HG03064 (cell line): ENCODE data around the gene NPHP3.

ENCODE experiments used
- ATAC-seq: cut with Tn5 transposase; IDR thresholded peaks from one replicate; pipeline ENCODE4 v1.9.1; 2021; ENCODE audit warnings: low read depth; ENCODE audit not compliant: unreplicated experiment

Gene NPHP3

DNA sequence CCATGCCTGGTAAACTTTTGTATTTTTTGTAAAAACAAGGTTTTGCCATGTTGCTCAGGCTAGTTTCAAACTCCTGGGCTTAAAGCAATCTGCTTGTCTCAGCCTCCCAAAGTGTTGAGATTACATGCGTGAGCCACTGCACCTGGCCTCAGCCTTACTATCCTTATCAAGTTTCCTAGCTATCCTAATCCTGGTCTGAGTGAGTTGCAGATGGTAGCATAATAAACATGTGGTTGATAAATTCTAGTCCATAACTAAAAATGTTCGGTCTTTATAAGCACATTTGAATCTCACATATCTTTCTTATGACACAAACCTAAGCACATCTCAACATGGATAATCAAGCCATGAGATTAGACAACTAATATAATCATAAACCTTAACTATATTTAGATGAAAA lies 18.5 kb downstream of the NPHP3 start:
- no peak for ATAC-seq

DNA sequence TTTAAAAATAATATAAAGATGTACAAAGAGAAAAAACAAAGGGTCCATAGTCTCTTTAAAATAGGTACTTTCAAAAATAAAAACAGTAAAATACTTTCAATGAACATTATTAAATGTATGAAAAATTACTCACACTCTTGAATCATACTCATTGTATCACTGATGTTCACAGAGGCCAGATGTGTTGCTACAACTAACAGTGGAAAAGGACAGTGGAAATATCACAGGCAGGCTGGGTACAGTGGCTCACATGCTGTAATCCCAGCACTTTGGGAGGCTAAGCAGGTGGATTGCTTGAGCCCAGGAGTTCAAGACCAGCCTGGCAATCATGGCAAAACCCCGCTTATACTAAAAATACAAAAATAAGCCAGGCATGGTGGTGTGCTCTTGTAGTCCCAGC lies 26.8 kb downstream of the NPHP3 start:
- ATAC-seq, result no peak

DNA sequence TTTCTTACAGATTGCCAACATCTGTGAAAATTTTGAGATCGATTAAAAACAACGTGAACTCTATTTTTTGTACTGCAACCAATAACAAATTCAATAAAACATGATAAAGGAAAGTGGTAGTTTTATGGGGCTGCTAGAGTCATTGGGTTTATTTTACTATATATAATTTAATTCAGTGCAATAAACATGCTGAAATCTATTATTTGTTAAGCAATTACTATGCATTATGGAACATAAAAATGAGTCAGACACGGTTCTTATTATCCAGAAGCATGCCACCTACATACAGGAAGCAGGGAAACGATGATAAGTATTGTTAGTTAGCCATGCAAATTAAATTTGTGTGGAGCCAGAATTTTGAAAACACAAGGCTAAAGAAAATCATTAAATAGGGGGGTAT lies 27.2 kb downstream of the NPHP3 start:
- ATAC-seq, result no peak

- no peak for ATAC-seq
Observed at GRCh38 chr3:132690040-132690439, 32.2 kb downstream of the NPHP3 start.

DNA sequence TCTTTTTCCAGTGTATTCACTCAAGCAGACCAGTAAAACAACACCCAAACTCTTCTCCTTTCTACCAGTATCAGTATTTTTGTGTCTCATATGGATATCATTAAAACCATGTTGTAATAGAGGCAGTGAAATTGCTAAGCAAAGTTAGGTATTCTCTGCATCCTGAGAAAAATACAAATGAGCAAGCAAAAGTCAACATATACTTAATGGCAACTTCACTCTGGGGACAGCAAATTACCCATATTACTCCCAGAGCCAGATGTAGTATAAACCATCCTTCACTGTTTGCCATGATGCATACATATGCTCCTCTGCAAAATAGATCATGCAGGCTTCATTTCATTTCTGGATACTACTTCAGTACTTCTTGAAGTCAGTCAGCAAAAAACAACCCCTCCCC lies 40.0 kb downstream of the NPHP3 start:
- ATAC-seq, result no peak

DNA sequence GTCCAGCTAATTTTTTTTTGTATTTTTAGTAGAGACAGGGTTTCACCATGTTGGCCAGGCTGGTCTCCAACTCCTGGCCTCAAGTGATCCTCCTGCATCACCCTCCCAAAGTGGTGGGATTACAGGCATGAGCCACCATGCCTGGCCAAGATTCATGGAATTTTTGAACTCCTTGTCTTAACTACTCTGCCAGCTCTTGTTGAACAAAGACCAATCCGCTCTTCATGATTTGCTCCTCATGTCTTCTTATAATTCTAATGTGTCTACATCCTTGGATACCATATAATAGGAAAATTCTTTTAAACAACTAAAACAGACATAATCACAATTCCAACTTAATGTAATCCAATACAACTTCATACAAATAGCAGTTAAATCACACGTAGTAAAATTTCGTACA lies 40.8 kb downstream of the NPHP3 start:
- ATAC-seq, result no peak

DNA sequence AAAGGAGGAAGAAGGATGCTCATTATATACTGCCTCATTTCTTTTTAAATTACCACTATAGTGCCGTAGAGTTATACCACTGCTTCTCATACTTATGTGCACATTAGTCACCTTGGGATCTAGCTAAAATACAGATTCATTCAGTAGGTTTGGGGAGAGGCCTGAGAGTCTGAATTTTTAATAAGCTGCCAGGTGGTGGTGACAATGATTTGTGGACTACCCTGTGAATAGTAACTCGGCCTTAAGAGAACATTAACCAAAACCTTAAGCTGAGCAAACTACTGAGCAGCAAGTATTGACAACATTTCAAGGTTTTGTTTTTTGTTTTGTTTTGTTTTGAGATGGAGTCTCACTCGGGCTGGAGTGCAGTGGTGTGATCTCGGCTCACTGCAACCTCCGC lies 42.3 kb downstream of the NPHP3 start:
- ATAC-seq, result no peak

GRCh38 chr3:132675408-132675807 lies 46.8 kb downstream of the NPHP3 start:
- no peak for ATAC-seq

DNA sequence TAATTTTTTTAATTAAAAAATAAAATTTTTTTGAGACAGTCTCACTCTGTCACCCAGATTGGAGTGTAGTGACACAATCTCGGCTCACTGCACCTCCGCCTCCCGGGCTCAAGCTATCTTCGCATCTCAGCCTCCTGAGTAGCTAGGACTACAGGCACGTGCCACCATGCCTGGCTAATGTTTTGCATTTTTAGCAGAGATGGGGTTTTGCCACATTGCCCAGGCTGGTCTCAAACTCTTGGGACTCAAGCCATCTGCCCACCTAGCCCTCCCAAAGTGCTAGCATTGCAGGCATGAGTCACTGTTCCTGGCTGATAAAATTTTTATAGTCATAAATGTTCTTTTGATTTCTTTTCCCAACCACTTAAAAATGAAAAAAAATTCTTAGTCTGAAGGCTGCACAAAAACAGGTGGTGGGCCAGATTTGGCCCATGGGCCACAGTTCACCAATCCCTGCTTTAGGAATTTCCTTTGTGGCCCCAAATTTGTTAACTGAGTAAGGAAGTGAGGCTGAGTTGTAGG lies 52.9 kb downstream of the NPHP3 start:
- ATAC-seq, result no peak

DNA sequence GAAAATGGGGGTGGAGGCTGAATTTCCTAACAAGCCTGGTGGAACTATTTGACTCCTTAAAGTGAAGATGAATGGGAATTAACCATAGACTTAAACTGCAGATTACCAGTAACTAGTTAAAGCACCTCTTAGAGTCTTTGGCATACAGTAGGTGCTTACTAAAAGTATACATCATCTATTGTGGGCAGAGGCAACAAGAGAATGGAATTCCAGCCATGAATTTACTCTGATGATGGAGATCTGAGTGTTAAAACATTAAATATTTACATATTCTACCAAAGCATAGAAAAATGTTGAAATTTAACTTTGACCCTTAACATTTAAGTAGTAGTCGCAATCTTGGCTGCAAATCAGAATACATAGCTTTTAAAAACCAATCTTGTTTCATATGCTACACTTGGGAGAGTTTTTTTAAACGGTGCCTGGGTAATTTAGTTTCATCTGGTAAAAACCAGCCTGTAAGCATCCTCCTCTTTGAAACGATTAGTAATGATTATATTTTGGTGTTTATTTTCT lies 56.9 kb downstream of the NPHP3 start:
- no peak for ATAC-seq

DNA sequence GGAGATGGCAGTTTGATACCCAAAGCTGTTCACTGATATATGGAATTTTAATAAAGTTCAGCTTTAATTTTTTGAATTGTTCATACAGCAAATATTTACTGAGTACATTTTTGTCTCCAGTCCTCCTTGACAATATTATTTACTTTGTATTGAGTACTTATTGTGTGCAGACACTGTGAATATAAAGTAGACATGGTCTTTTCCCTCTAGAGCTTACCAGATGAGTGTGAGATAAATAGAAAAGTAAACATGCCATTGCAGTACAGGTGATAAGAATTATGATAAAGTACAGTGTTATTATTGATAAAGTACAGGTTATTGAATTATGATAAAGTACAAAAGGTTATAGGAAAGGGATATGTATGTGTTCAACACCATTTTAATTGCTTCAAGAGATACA lies 60.0 kb downstream of the NPHP3 start:
- no peak for ATAC-seq

- no peak for ATAC-seq
Observed at GRCh38 chr3:132661101-132661500, 61.1 kb downstream of the NPHP3 start.

DNA sequence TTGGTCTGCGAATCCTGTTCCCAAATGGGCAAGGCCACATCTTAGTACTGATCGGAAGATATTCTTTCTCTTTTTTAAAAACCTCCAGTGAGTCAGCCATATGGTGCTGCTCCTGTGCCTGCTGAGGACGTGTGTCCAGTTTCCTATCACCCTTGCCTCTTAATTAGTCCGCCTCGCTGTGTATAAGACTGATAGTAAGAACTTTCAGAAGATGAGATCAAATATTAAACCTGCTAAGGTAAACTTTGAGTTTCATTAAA lies 61.5 kb downstream of the NPHP3 start:
- ATAC-seq, result no peak

DNA sequence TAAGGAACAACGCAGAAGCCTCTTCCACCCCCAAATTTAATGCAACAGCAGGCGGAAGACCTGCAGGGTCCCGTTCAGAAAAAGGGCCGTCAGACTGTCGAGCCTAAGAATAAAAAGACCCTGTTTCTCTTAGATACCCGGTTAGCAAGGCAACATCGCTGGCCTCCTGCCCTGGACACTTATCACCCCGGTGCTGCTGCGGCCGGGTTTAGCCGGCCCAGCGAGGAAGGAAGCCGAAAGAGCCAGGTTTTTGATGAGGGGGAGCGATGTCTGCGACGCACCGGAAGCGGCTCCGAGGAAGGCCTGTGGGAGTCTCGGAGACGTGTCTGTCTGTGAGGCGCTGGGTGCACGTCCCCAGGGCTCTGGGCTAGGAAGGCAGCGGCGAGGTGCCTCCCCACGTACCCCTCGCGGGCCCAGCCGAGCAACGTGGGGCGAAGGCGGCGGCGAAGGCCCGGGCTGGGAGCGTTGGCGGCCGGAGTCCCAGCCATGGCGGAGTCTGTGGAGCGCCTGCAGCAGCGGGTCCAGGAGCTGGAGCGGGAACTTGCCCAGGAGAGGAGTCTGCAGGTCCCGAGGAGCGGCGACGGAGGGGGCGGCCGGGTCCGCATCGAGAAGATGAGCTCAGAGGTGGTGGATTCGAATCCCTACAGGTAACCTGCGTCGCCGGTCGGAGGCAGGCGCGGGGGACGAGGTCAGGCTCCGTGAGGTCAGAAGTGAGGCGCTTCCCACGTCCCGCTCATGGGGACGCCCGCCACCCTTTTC lies 62.0 kb downstream of the NPHP3 start, which contains the start of gene UBA5:
Gene UBA5, plus strand, starts transcription at position 278 of the 759 bp plus-strand sequence. Its CDS starts 209 bp downstream, at position 487.
- ATAC-seq, result peak; percentile 64

DNA sequence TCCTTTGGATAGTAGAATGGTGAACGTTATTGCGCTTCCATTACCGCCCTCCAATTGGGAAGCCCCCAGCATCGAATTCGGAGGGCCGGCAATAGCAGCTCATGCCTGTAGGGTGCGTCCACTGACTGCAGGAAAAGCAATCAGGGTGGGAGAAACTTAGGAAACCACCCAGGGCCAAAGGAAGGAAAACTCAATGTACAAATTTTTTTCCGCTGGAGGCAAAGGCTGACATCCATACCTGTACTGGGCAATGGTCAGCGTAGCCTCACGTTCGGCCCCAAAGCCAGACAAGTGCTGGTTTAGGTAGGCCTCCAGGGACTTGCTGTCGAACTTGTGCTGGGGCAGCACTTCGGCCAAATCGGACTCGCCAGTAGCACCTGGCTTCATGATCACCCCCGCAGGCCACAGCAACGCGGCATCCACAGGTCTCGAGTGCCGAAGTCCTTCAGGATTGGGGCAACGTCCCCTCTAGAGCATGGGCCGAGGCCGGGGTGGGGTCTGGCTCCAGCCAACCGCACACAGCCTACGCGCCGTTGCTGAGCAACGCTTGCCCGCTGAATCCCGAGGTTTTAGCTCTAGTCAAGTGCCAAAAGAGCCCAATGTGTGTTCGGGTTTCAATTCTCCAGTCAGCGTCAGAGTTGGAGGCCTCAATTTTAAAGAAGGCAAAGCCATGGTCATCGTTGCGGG lies 62.7 kb downstream of the NPHP3 start, which contains the start of gene ACAD11:
Gene ACAD11, minus strand, starts transcription at position 445 of the 687 bp plus-strand sequence. Its CDS starts 58 bp downstream, at position 387.
- ATAC-seq, result peak; percentile 52

- ATAC-seq, result no peak
Observed at GRCh38 chr3:132659000-132659364, 63.2 kb downstream of the NPHP3 start.

DNA sequence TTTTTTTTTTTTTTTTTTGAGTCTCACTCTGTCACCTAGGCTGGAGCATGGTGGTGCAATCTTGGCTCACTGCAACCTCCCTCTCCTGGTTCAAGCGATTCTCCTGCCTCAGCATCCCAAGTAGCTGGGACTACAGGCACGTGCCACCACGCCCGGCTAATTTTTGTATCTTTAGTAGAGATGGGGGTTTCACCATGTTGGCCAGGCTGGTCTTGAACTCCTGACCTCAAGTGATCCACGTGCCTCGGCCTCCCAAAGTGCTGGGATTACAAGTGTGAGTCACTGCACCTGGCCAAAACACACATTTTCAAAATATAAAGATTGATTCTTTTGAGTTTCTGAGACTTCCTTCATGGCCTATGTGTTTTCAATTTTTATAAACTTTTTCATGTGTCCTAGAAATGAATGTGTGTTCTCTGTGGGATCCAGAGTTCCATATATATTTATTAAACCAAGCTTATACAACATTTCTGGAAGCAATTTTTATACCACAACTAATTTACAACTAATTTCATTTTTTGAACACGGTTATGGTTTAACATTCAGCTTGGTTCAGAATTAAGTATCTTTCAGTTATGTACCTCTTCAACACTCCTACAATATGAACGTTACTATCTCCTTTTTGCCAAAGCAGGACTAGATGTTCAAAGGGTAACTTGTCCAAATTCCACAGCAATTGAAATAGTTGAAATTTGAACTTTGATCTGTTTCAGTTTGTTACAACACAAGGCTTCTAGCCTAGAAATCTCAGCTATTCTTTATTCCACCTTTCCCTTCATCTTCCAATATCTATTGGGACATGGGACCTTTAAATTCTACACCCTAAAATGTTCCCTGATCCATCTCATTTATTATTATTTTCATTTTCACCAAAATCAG lies 64.1 kb downstream of the NPHP3 start:
- ATAC-seq, result no peak

GRCh38 chr3:132655471-132655870 lies 66.7 kb downstream of the NPHP3 start:
- no peak for ATAC-seq

DNA sequence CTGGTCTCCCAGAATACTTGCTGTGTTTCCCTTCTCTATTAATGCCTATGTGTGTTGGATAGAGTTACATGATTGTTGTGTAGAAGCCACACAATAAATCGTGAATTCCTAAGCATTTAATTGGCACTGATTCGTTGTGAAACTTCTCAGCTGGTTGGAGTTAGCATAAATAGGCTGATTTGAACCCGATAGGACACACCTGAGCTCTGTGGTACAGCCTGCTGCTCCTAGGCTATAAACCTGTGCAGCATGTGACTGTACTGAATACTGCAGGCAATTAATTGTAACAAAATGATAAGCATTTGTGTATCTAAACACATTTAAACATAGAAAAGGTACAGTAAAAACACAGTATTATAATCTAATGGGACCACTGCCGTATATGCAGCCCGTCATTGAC lies 67.5 kb downstream of the NPHP3 start:
- no peak for ATAC-seq

- no peak for ATAC-seq
Observed at GRCh38 chr3:132654190-132654589, 68.0 kb downstream of the NPHP3 start.
